Right lobe of liver (tissue), 6 donors: ENCODE results near the gene NEDD4L. TPM values are rescaled to one million over a fixed set of nuclear protein-coding genes. Genes with fewer than 3 reads are reported as not detected.

Experiments
- ATAC-seq, 4 donors: fragments of 200-7000 bp; cut with Tn5 transposase; one replicate each; pipeline ENCODE4 v1.9.1; 2020; ENCODE audit warnings: mild to moderate bottlenecking in 4 of 4, moderate library complexity in 4 of 4
- DNase-seq, 3 donors: peaks; one replicate each; pipeline ENCODE4 v3.0.0-alpha.2; 2020
- H3K27ac ChIP-seq, 3 donors: fragments of 200-600 bp; one replicate each; pipeline ENCODE4 v1.8.0; 2022
- H3K27me3 ChIP-seq, 2 donors: fragments of 200-600 bp; one replicate each; pipeline ENCODE4 v1.8.0; 2022
- H3K36me3 ChIP-seq, 4 donors: fragments of 200-600 bp; sonication (generic) in 1 of 4; one replicate each; pipeline versions ENCODE4 v1.5.1 to v1.8.0; 2017 to 2022; ENCODE audit warnings: control low read depth in 1 of 4
- H3K4me1 ChIP-seq, 4 donors: fragments of 200-600 bp; sonication (generic) in 1 of 4; one replicate each; pipeline versions ENCODE4 v1.5.1 to v1.8.0; 2017 to 2022; ENCODE audit warnings: control low read depth in 1 of 4
- H3K4me3 ChIP-seq, 3 donors: fragments of 200-600 bp; one replicate each; pipeline ENCODE4 v1.8.0; 2022
- H3K9me3 ChIP-seq, 4 donors: fragments of 200-600 bp; sonication (generic) in 1 of 4; one replicate each; pipeline versions ENCODE4 v1.5.1 to v1.8.0; 2017 to 2022; ENCODE audit warnings: control low read depth in 1 of 4
- POLR2A ChIP-seq: fragments of 450-650 bp; IDR thresholded peaks from one replicate; pipeline ENCODE4 v1.6.1; 2017; ENCODE audit warnings: antibody characterized with exemption, mild to moderate bottlenecking
- WGBS: methylation state at CpG from one replicate; pipeline ENCODE4 v1.1.6; 2018; ENCODE audit warnings: low coverage, low lambda C conversion rate; ENCODE audit not compliant: insufficient coverage; ENCODE audit errors: missing lambda C conversion rate; 5-methylcytosine and 5-hydroxymethylcytosine counted together
- intact Hi-C, 2 donors: fragments of 100-400 bp; cut with DNase I; formaldehyde crosslinking; loops; one replicate each; pipeline versions ENCODE4 v1.11.2 to v1.14.1; 2022
- total RNA-seq, 6 experiments: library from RNA; depleted of rRNA in 2 of 6; stranded (reverse); fragments of >200 nt in 2 of 6; fragmentation: NEBNext Ultra II Directional in 3 of 6; extraction: Animal tissue kit (Norgen Biotek cat#: 25700) in 3 of 6; gene quantifications; one replicate each; pipeline versions ENCODE4 v1.1.0 to v1.2.4, GENCODE V29; 2016 to 2023
- TF ChIP-seq, protein P1 (sequence below), 4 donors: fragments of 200-600 bp in 3 of 4; fragments of 450-650 bp in 1 of 4; IDR thresholded peaks; one replicate each; pipeline versions ENCODE4 v1.5.1 to v1.8.0; 2016 to 2022; ENCODE audit warnings: antibody characterized with exemption in 4 of 4, mild to moderate bottlenecking in 2 of 4
- donor health status: DM: no; HTN: yes; CAD: no.
- donor health status: DM: no; HTN: no; CAD: no.
- donor health status: DM: no; HTN: no; CAD: no.
- donor health status: DM: no; HTN: yes; CAD: no.
- donor health status: DM: no; HTN: yes; CAD: no.

NEDD4L gene
- total RNA-seq, 6 experiments from 2014 or later, result 21.5 to 41.0 (median 33.2) TPM

DNA sequence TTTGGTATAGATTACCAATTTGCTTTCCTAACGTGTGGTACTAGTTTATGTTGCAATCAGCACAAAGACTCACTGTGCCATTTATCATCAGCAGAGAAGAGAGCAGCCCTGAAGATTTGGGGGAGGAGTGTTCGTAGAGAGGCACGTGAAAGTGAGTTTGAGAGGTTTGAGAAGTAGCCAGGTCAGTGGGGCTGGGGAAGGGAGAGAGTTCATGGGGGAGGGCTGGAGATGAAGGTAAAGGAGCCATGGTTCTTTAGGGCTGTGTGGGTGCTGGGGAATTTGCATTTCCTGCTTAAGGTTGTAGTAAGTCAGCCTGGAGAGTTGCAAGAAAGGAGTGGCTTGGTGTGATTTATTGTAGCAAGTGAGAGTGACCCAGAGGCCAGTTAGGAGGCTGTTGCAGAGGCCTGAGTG lies 172.1 kb downstream of the NEDD4L start:
- intact Hi-C loops, result no loop called here
- Histone ChIP-seq H3K27ac (no peak overlapping the region), H3K27me3 (no peaks in the 10 kb centered on the region), H3K4me1 (no peaks in the 10 kb centered on the region), H3K9me3 (no peaks in the 10 kb centered on the region), H3K4me3 (no peak overlapping the region), H3K36me3 (no peaks in the 10 kb centered on the region)
- DNase-seq (no peak), ATAC-seq (no peak)
- WGBS, result 65% methylated on average over 3 of the region's 3 CpGs
- TF ChIP-seq, protein P1, sequence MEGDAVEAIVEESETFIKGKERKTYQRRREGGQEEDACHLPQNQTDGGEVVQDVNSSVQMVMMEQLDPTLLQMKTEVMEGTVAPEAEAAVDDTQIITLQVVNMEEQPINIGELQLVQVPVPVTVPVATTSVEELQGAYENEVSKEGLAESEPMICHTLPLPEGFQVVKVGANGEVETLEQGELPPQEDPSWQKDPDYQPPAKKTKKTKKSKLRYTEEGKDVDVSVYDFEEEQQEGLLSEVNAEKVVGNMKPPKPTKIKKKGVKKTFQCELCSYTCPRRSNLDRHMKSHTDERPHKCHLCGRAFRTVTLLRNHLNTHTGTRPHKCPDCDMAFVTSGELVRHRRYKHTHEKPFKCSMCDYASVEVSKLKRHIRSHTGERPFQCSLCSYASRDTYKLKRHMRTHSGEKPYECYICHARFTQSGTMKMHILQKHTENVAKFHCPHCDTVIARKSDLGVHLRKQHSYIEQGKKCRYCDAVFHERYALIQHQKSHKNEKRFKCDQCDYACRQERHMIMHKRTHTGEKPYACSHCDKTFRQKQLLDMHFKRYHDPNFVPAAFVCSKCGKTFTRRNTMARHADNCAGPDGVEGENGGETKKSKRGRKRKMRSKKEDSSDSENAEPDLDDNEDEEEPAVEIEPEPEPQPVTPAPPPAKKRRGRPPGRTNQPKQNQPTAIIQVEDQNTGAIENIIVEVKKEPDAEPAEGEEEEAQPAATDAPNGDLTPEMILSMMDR (IDR thresholded peaks at IDR 0.05), result no peak
- no peak for TF ChIP-seq POLR2A

DNA sequence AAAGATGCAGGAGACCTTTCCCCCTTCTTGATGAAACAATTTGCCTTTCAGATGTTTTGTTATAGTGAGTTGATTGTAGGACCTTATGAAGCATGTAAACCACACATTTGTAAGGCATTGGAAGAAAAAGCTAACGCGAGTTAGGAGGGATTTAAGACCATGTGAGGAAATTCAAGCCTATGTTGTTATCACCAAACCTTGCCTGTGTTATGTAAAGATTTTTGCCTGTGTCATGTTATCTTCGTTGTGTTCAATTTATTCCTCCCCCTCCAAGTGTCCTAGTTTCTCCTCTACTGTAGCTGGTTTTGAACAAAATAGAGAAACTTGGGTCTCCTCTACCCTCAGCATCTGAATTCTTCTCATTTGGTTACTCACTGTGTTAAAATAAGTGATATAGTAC lies 173.0 kb downstream of the NEDD4L start:
- intact Hi-C loops, result no loop called here
- ATAC-seq (no peak), DNase-seq (no peak)
- Histone ChIP-seq H3K4me3 (no peak overlapping the region), H3K4me1 (no peaks in the 10 kb centered on the region), H3K36me3 (no peaks in the 10 kb centered on the region), H3K27ac (no peak overlapping the region), H3K27me3 (no peaks in the 10 kb centered on the region), H3K9me3 (no peaks in the 10 kb centered on the region)
- 68% methylated on average over 3 of the region's 3 CpGs for WGBS
- no peak for TF ChIP-seq POLR2A
- TF ChIP-seq, protein P1 (IDR thresholded peaks at IDR 0.05), result no peak

DNA sequence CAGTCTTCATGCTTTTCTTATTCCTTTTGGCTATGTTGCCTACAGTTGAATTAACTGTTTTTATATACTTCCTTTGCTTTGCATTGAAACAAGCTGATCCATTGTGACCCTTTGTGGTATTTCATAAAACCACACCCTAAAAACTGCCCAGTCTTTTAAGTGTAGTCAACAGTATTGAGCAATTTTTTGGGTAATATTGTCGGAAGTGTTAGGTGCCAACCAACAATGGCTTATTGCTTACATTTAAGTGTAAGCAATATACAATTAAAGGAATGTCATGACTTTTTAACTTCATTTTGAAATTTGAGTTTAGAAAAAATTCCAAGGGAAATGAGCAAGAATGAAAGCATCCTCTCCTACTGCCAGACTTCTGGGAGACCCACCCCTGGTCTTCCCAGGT lies 174.1 kb downstream of the NEDD4L start:
- DNase-seq (no peak), ATAC-seq (no peak)
- peaks cover 0 to 6% (median 1%) of the 10 kb centered on the region in 4 donors for H3K4me1 ChIP-seq
- H3K27me3 ChIP-seq, result no peaks in the 10 kb centered on the region
- WGBS, result 18% methylated on average over 1 of the region's 1 CpG
- H3K27ac ChIP-seq, result no peak overlapping the region
- intact Hi-C loops, result no loop called here
- no peak overlapping the region for H3K4me3 ChIP-seq
- H3K36me3 ChIP-seq, result no peaks in the 10 kb centered on the region
- TF ChIP-seq, protein P1 (IDR thresholded peaks at IDR 0.05), result no peak
- no peaks in the 10 kb centered on the region for H3K9me3 ChIP-seq

DNA sequence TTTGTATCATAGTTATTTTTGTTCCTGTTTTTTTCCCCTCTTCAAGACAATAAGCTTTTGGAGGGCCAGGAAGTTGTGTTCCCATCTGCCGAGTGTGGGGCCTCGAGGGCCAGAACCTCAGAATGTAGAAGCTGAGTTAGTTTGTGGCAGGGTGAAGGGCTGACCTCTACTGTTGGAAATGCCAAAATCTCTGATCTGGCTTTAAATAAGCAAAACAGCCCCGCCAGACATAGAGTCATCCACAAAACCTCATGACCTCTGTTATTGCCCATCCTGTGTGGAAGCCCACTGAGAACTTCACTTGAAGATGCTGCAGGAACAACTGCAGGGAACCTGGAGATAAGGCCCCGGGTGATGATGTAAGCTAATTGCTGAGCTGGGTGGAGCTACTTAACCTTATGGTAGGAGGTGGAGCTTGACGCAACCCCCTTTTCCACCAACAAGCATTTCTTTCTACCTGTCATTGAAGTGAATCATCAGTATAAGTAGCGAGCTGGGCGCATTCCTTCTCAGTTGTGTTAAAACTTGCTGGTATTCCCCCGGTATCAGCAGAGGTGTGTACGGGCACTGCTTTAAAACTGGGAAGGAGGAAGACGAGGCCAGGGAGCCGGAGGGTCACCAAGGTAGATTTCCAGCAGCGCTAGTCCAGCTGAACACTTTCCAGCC lies 177.2 kb downstream of the NEDD4L start:
- H3K9me3 ChIP-seq, result no peaks in the 10 kb centered on the region
- no peak overlapping the region for H3K4me3 ChIP-seq
- no peaks in the 10 kb centered on the region for H3K36me3 ChIP-seq
- no peaks in the 10 kb centered on the region for H3K27me3 ChIP-seq
- ATAC-seq (no peak), DNase-seq (no peak)
- H3K27ac ChIP-seq, result no peak overlapping the region
- intact Hi-C loops, result no loop called here
- no peak for TF ChIP-seq POLR2A
- TF ChIP-seq, protein P1 (IDR thresholded peaks at IDR 0.05), result no peak
- WGBS, result 94% methylated on average over 7 of the region's 12 CpGs
- H3K4me1 ChIP-seq, result peaks cover 0 to 31% (median 12%) of the 10 kb centered on the region in 4 donors
